GM18867 (cell line): ENCODE data around the gene PCDH1.
A peak's percentile ranks its signal among the peaks of the same experiment; 100 is the strongest.

ENCODE experiments used
- ATAC-seq: cut with Tn5 transposase; IDR thresholded peaks from one replicate; pipeline ENCODE4 v1.9.1; 2021; ENCODE audit warnings: mild to moderate bottlenecking, moderate library complexity; ENCODE audit not compliant: unreplicated experiment

PCDH1 gene

GRCh38 chr5:141857226-141857625 is 21.0 kb downstream of the PCDH1 start:
- ATAC-seq = no peak

GRCh38 chr5:141856037-141856790 is 22.0 kb downstream of the PCDH1 start:
- no peak for ATAC-seq

- ATAC-seq = no peak
Measured at GRCh38 chr5:141855265-141856036, 22.8 kb downstream of the PCDH1 start.

- ATAC-seq = no peak
Measured at GRCh38 chr5:141853895-141854626, 24.1 kb downstream of the PCDH1 start.

- no peak for ATAC-seq
Measured at GRCh38 chr5:141852448-141852847, 25.8 kb downstream of the PCDH1 start.

GRCh38 chr5:141851195-141851874 is 26.9 kb downstream of the PCDH1 start:
- no peak for ATAC-seq

- ATAC-seq = no peak
Measured at GRCh38 chr5:141850786-141851185, 27.4 kb downstream of the PCDH1 start.

GRCh38 chr5:141850244-141850768 is 27.9 kb downstream of the PCDH1 start:
- peak; percentile 15 for ATAC-seq

- ATAC-seq = peak; percentile 77
Measured at GRCh38 chr5:141849415-141850243, 28.6 kb downstream of the PCDH1 start.

GRCh38 chr5:141848744-141849414 is 29.3 kb downstream of the PCDH1 start:
- ATAC-seq = peak; percentile 25

GRCh38 chr5:141846031-141846430 is 32.2 kb downstream of the PCDH1 start:
- no peak for ATAC-seq

- no peak for ATAC-seq
Measured at GRCh38 chr5:141845371-141845851, 32.8 kb downstream of the PCDH1 start.

GRCh38 chr5:141844414-141845097 is 33.7 kb downstream of the PCDH1 start:
- ATAC-seq = no peak

- no peak for ATAC-seq
Measured at GRCh38 chr5:141843156-141843927, 34.9 kb downstream of the PCDH1 start.

GRCh38 chr5:141841378-141842180 is 36.6 kb downstream of the PCDH1 start:
- ATAC-seq = no peak

- no peak for ATAC-seq
Measured at GRCh38 chr5:141840826-141841360, 37.3 kb downstream of the PCDH1 start.
